CD4-positive, alpha-beta memory T cell (primary cell): ENCODE measurements around the gene TNFRSF25. TPM values are rescaled to one million over a fixed set of nuclear protein-coding genes. Genes with fewer than 3 reads are reported as not detected.
"Not testable (repeated sequence)": the region's sequence is repeated elsewhere in the genome, so short reads cannot be mapped to it uniquely, and the experiment has no call there.

Experiments
- CTCF ChIA-PET: fragments of 350-600 bp; sonication (Branson Sonifier 250); formaldehyde crosslinking; loops from one replicate; lab custom pipeline; 2021; ENCODE audit warnings: inconsistent platforms; ENCODE audit not compliant: partially characterized antibody; lab: Charles Lee
- POLR2A ChIA-PET: fragments of 350-600 bp; sonication (Branson Sonifier 250); formaldehyde crosslinking; loops from one replicate; lab custom pipeline; 2021; ENCODE audit not compliant: partially characterized antibody; lab: Charles Lee
- DNase-seq, 5 donors: peaks; one replicate each; pipeline versions ENCODE4 v3.0.0 to v3.0.0-alpha.2; 2020 to 2022; ENCODE audit warnings: mixed read lengths in 1 of 5
- H3K27ac ChIP-seq: one replicate; pipeline ENCODE4 v1.7.0; 2013; ENCODE audit warnings: low read depth, low read length
- H3K27me3 ChIP-seq: 2 replicates; pipeline ENCODE4 v1.7.0; 2013; ENCODE audit warnings: mild to moderate bottlenecking, low read length, moderate library complexity; ENCODE audit not compliant: insufficient read depth
- H3K36me3 ChIP-seq: 2 replicates; pipeline ENCODE4 v1.7.0; 2013; ENCODE audit warnings: mild to moderate bottlenecking, low read length, moderate library complexity; ENCODE audit not compliant: insufficient read depth
- H3K4me1 ChIP-seq: 2 replicates; pipeline ENCODE4 v1.7.0; 2013; ENCODE audit warnings: mild to moderate bottlenecking, low read length, moderate library complexity; ENCODE audit not compliant: insufficient read depth
- H3K4me3 ChIP-seq, 2 donors: one replicate each; pipeline ENCODE4 v1.7.0; 2013; ENCODE audit warnings: low read length in 2 of 2, mild to moderate bottlenecking in 1 of 2
- H3K9me3 ChIP-seq, 2 donors: one replicate each; pipeline ENCODE4 v1.7.0; 2013; ENCODE audit warnings: low read length in 2 of 2, control low read depth in 1 of 2; ENCODE audit not compliant: control insufficient read depth in 1 of 2
- H3K27ac Mint-ChIP-seq, 7 donors: one replicate each; pipeline ENCODE4 v1.8.0; 2020 to 2021; ENCODE audit warnings: mixed read lengths in 7 of 7, mild to moderate bottlenecking in 6 of 7, inconsistent platforms in 3 of 7, moderate library complexity in 3 of 7
- H3K27me3 Mint-ChIP-seq, 2 donors: one replicate each; pipeline ENCODE4 v1.8.0; 2020 to 2021; ENCODE audit warnings: mixed read lengths in 2 of 2
- H3K36me3 Mint-ChIP-seq, 2 donors: one replicate each; pipeline ENCODE4 v1.8.0; 2020 to 2021; ENCODE audit warnings: mixed read lengths in 2 of 2, inconsistent platforms in 1 of 2, mild to moderate bottlenecking in 1 of 2
- H3K4me1 Mint-ChIP-seq, 4 donors: one replicate each; pipeline ENCODE4 v1.8.0; 2020 to 2021; ENCODE audit warnings: mixed read lengths in 4 of 4, mild to moderate bottlenecking in 1 of 4
- H3K4me3 Mint-ChIP-seq, 8 donors: one replicate each; pipeline ENCODE4 v1.8.0; 2020 to 2021; ENCODE audit warnings: mixed read lengths in 8 of 8, mild to moderate bottlenecking in 7 of 8, moderate library complexity in 6 of 8, inconsistent platforms in 3 of 8
- H3K9me3 Mint-ChIP-seq, 8 donors: one replicate each; pipeline ENCODE4 v1.8.0; 2020 to 2021; ENCODE audit warnings: mixed read lengths in 8 of 8, mild to moderate bottlenecking in 5 of 8, inconsistent platforms in 3 of 8, moderate library complexity in 1 of 8
- intact Hi-C: fragments of 100-400 bp; cut with micrococcal nuclease; formaldehyde crosslinking; loops from one replicate; pipeline ENCODE4 v1.15.1; 2023
- polyA plus RNA-seq, 2 donors: library from polyadenylated mRNA; unstranded; fragments of 300-500 nt; fragmentation: Illumina TruSeq; gene quantifications; one replicate each; pipeline ENCODE4 v1.2.3, GENCODE V29; 2021
- total RNA-seq, 2 experiments: library from RNA; stranded (reverse); gene quantifications; one replicate each; pipeline ENCODE4 v1.2.3, GENCODE V29; 2021

Gene TNFRSF25
- total and polyA plus RNA-seq, 4 experiments from 2014 or later, result 28.9 to 415 (median 227) TPM

GRCh38 chr1:6453895-6454855 is 11.8 kb downstream of the TNFRSF25 start:
- H3K4me1 ChIP-seq, H3K36me3 ChIP-seq, H3K27ac ChIP-seq, H3K27me3 ChIP-seq, H3K36me3 Mint-ChIP-seq, intact Hi-C loops, H3K9me3 Mint-ChIP-seq, H3K4me3 ChIP-seq, H3K9me3 ChIP-seq: not testable (repeated sequence)
- peak overlapping the region; percentile 6 to 77 (median 43) for H3K4me3 Mint-ChIP-seq
- ChIA-PET POLR2A (interaction anchor here (0.8 to 18.5 kb wide), 8 partner anchors 6 to 428 kb away, joined by 3 to 390 read pairs (median 4); partner anchors contain the start of genes NOL9 and TNFRSF25), CTCF (interaction anchor here (0.8 to 2.6 kb wide), 12 partner anchors 9 to 100 kb away, joined by 3 to 18 read pairs (median 5); partner anchors contain the start of genes NOL9 and TNFRSF25)
- H3K27ac Mint-ChIP-seq, result peak overlapping the region in 1 of 7 donors; percentile 66
- peaks cover 13 to 39% (median 26%) of the 10 kb centered on the region in 4 donors for H3K4me1 Mint-ChIP-seq
- DNase-seq, result peak in 1 of 5 donors; percentile 27
- peaks cover 16 to 20% of the 10 kb centered on the region in 2 donors for H3K27me3 Mint-ChIP-seq

- H3K4me3 Mint-ChIP-seq, result peak overlapping the region in 1 of 8 donors; percentile 73
- H3K27me3 ChIP-seq, result peaks cover 6% of the 10 kb centered on the region
- no peak overlapping the region for H3K27ac Mint-ChIP-seq
- ChIA-PET CTCF (interaction anchor here (1.5 to 5.7 kb wide), 2 partner anchors 14 to 36 kb away, joined by 5 to 53 read pairs; partner anchors contain the start of gene TNFRSF25), POLR2A (interaction anchor here (18.2 to 18.5 kb wide), 2 partner anchors 4 to 9 kb away, joined by 390 read pairs; partner anchors contain the start of gene TNFRSF25)
- intact Hi-C loops, result no loop called here
- H3K4me3 ChIP-seq, result no peak overlapping the region
- H3K9me3 ChIP-seq, result no peaks in the 10 kb centered on the region
- H3K4me1 Mint-ChIP-seq, result peaks cover 10 to 34% (median 26%) of the 10 kb centered on the region in 4 donors
- peaks cover 20 to 25% of the 10 kb centered on the region in 2 donors for H3K27me3 Mint-ChIP-seq
- no peaks in the 10 kb centered on the region for H3K36me3 ChIP-seq
- H3K36me3 Mint-ChIP-seq, result no peaks in the 10 kb centered on the region
- H3K4me1 ChIP-seq, result peaks cover 27% of the 10 kb centered on the region
- no peak for DNase-seq
- peaks cover 0 to 1% (median 0%) of the 10 kb centered on the region in 8 donors for H3K9me3 Mint-ChIP-seq
- H3K27ac ChIP-seq, result no peak overlapping the region
Observed at GRCh38 chr1:6450943-6451373, 15.0 kb downstream of the TNFRSF25 start.

GRCh38 chr1:6450486-6450885 is 15.5 kb downstream of the TNFRSF25 start:
- H3K4me1 ChIP-seq, result peaks cover 27% of the 10 kb centered on the region
- H3K9me3 Mint-ChIP-seq, H3K27ac Mint-ChIP-seq, H3K4me3 ChIP-seq, intact Hi-C loops, H3K27ac ChIP-seq, DNase-seq, H3K36me3 Mint-ChIP-seq, H3K36me3 ChIP-seq, H3K27me3 ChIP-seq, H3K9me3 ChIP-seq: not testable (repeated sequence)
- POLR2A ChIA-PET, result interaction anchor here (1.3 to 18.5 kb wide), 2 partner anchors 10 to 243 kb away, joined by 3 to 390 read pairs; partner anchors contain the start of gene TNFRSF25
- peaks cover 10 to 33% (median 24%) of the 10 kb centered on the region in 4 donors for H3K4me1 Mint-ChIP-seq
- CTCF ChIA-PET, result interaction anchor here (1.2 to 5.7 kb wide), 5 partner anchors 12 to 105 kb away, joined by 3 to 53 read pairs (median 6); partner anchors contain the start of genes TAS1R1 and TNFRSF25
- peaks cover 20 to 27% of the 10 kb centered on the region in 2 donors for H3K27me3 Mint-ChIP-seq
- peak overlapping the region in 1 of 8 donors; percentile 73 for H3K4me3 Mint-ChIP-seq

GRCh38 chr1:6450005-6450450 is 15.9 kb downstream of the TNFRSF25 start:
- H3K4me3 ChIP-seq, result no peak overlapping the region
- H3K9me3 ChIP-seq, result no peaks in the 10 kb centered on the region
- intact Hi-C loops, result no loop called here
- H3K4me1 ChIP-seq, result peaks cover 28% of the 10 kb centered on the region
- ChIA-PET POLR2A (interaction anchor here (0.8 to 18.5 kb wide), 4 partner anchors 10 to 242 kb away, joined by 3 to 390 read pairs (median 3); partner anchors contain the start of gene TNFRSF25), CTCF (interaction anchor here (0.9 to 5.7 kb wide), 11 partner anchors 10 to 203 kb away, joined by 3 to 53 read pairs (median 7); partner anchors contain the start of genes TAS1R1 and TNFRSF25)
- Mint-ChIP-seq H3K9me3 (peaks cover 0 to 1% (median 0%) of the 10 kb centered on the region in 8 donors), H3K27me3 (peaks cover 21 to 29% of the 10 kb centered on the region in 2 donors), H3K27ac (peak overlapping the region in 2 of 7 donors; percentile 70 to 84), H3K4me3 (peak overlapping the region in 2 of 8 donors; percentile 55 to 84), H3K36me3 (no peaks in the 10 kb centered on the region), H3K4me1 (peaks cover 11 to 35% (median 25%) of the 10 kb centered on the region in 4 donors)
- H3K27me3 ChIP-seq, result peaks cover 7% of the 10 kb centered on the region
- DNase-seq, result no peak
- no peaks in the 10 kb centered on the region for H3K36me3 ChIP-seq
- H3K27ac ChIP-seq, result no peak overlapping the region

- H3K27ac Mint-ChIP-seq, result peak overlapping the region in 6 of 7 donors; percentile 23 to 86 (median 70)
- peaks cover 11% of the 10 kb centered on the region for H3K27me3 ChIP-seq
- CTCF ChIA-PET, result interaction anchor here (0.9 to 5.7 kb wide), 13 partner anchors 11 to 202 kb away, joined by 3 to 53 read pairs (median 7); partner anchors contain the start of genes TAS1R1 and TNFRSF25
- H3K4me3 Mint-ChIP-seq, result peak overlapping the region in 6 of 8 donors; percentile 42 to 84 (median 60)
- H3K4me1 Mint-ChIP-seq, result peaks cover 15 to 39% (median 28%) of the 10 kb centered on the region in 4 donors
- peaks cover 32% of the 10 kb centered on the region for H3K4me1 ChIP-seq
- no peak overlapping the region for H3K4me3 ChIP-seq
- POLR2A ChIA-PET, result interaction anchor here (0.8 to 18.5 kb wide), 6 partner anchors 9 to 241 kb away, joined by 3 to 390 read pairs (median 3); partner anchors contain the start of gene TNFRSF25
- H3K9me3 ChIP-seq, result no peaks in the 10 kb centered on the region
- peaks cover 0 to 1% (median 0%) of the 10 kb centered on the region in 8 donors for H3K9me3 Mint-ChIP-seq
- peaks cover 25 to 32% of the 10 kb centered on the region in 2 donors for H3K27me3 Mint-ChIP-seq
- H3K27ac ChIP-seq, result no peak overlapping the region
- peak in 2 of 5 donors; percentile 37 to 70 for DNase-seq
- intact Hi-C loops, result loop anchor here (1.0 kb wide), 1 partner anchor 16 kb away; no protein-coding TSS in a partner anchor
- H3K36me3 ChIP-seq, result no peaks in the 10 kb centered on the region
- H3K36me3 Mint-ChIP-seq, result no peaks in the 10 kb centered on the region
Observed at GRCh38 chr1:6448749-6449631, 17.0 kb downstream of the TNFRSF25 start.
